Brain pericyte (primary cell): ENCODE data around the gene TMEM14C.

Experiments used
- DNase-seq: peaks from one replicate; pipeline ENCODE4 v3.0.0-alpha.2; 2012; ENCODE audit warnings: low read depth, low spot score

The TMEM14C gene

GRCh38 chr6:10722820-10723566 is at the start of gene TMEM14C:
TSS of gene TMEM14C (plus strand) at chr6:10723070. CDS start at chr6:10724614, 1,544 bp downstream.
- DNase-seq = peak; percentile 94

GRCh38 chr6:10676403-10676802 is 46.5 kb upstream of the TMEM14C start:
- no peak for DNase-seq

DNA sequence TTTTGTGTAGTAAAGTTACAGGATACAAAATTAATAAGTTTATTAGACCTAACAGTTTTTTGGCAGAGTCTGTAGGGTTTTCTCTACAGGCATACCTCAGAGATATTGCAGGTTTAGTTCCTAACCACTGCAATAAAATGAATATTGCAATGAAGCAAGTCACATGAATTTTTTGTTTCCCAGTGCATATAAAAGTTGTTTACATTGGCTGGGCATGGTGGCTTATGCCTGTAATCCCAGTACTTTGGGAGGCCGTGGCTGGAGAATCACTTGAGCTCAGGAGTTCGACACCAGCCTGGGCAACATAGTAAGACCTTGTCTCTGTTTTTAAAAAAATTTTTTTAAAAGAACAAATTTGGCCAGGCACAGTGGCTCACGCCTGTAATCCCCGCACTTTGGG is 44.4 kb upstream of the TMEM14C start:
- DNase-seq = no peak

DNA sequence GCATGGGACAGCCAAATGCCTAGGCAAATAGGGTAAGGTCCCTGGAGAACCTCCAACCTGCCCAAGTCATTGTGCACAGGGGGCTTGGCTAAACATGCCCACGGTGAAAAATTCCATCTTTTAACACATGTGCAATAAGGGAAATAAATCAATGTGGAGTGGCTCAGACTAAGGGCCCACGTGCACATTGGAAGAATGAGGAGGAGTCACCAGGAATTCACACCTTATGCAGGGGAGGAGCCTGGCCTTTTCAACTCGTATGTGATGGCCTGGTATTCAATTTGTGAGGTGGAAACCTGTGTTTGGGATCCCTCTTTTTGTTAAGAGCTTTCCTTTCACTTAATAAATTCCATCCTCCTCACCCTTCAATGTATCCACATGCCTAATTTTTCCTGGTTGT is 41.1 kb upstream of the TMEM14C start:
- no peak for DNase-seq

DNA sequence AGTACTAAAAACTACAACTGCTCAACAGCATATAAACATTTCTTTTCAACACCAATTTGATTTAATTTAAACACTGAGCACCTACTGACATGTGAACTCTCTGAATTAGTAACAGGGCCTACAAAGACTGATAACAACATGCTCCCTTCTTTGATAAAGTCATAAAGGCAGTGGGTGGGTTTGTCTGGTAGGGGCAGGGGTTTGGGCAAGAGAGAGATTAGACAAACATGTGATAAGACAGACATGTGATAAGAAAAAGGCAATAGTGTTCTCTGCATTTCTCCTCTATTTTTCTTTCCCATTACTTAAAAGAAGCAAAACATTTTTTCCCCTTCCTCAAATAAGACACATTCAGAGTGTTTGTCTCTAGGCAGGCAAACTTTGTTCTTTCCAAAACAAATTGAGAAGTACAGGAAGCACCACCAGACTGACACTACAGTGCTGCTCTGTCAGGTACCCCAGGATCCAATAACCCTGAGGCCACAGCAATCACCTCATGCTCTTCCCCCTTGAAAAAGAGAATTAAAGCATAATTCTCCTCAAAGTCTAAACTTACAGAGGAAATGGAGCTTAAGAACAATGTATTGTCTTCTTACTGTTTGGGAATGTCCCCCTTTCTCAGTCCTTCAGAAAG is 40.4 kb upstream of the TMEM14C start:
- DNase-seq = no peak

GRCh38 chr6:10684618-10685017 is 38.3 kb upstream of the TMEM14C start:
- DNase-seq = no peak

GRCh38 chr6:10685092-10685915 is 37.6 kb upstream of the TMEM14C start:
- DNase-seq = no peak

- DNase-seq = no peak
Measured at GRCh38 chr6:10686901-10687300, 36.0 kb upstream of the TMEM14C start.

DNA sequence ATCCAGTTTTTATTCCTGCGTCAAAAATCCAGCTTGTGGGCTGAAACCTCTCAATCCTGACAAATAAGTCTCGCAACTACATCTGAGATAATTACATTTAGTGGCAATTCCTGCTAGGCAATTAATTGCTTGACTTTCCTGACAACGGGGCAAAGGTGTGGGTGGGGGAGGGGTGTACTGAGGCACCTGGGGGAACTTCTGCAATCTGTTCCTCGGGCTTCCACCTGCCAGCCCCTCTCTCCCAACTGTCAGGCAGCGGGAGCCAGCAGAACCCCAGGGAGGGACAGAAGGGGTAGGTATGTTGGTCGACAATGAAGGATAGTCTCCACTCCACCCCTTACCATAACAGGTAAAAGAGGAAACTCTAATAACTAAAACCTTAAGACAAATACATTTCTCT is 35.3 kb upstream of the TMEM14C start:
- no peak for DNase-seq

- no peak for DNase-seq
Measured at GRCh38 chr6:10690651-10691445, 32.0 kb upstream of the TMEM14C start.

GRCh38 chr6:10692965-10693538 is 29.8 kb upstream of the TMEM14C start:
- no peak for DNase-seq

GRCh38 chr6:10694302-10695085 is 28.4 kb upstream of the TMEM14C start, which contains the start of the genes C6orf52 and PAK1IP1:
TSS of gene C6orf52 (minus strand) at chr6:10694616. CDS start at chr6:10687550, 7,066 bp downstream.
TSS of gene PAK1IP1 (plus strand) at chr6:10694972. CDS start at chr6:10694986, 14 bp downstream.
- DNase-seq = peak; percentile 85

GRCh38 chr6:10695086-10695657 is 27.7 kb upstream of the TMEM14C start:
- no peak for DNase-seq

GRCh38 chr6:10696655-10697054 is 26.2 kb upstream of the TMEM14C start:
- DNase-seq = no peak

GRCh38 chr6:10713962-10714361 is 8.9 kb upstream of the TMEM14C start:
- DNase-seq = no peak

- DNase-seq = no peak
Measured at GRCh38 chr6:10719296-10719963, 3.4 kb upstream of the TMEM14C start.

DNA sequence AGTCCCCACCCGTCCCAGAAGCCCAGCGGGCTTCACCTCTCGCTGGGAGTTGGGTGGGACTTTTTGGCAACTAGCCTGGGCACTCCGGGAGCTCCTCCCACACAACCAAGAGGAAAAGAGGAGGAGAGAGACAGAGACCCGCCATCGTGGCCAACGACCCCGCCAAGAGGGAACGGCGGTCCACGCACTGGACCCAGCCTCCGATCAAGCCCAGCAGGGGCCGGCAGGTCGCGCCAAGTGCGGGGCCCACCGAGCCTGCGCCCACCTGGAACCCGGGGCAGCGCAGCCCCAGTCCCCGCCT is 3.0 kb upstream of the TMEM14C start:
- DNase-seq = no peak

- no peak for DNase-seq
Measured at GRCh38 chr6:10720265-10720959, 2.5 kb upstream of the TMEM14C start.
